Panc1 (cell line): ENCODE results near the gene INTS1. TPM values are rescaled to one million over a fixed set of nuclear protein-coding genes. Genes with fewer than 3 reads are reported as not detected.

ENCODE experiments used
- ATAC-seq: fragments of 200-7000 bp; cut with Tn5 transposase; 2 replicates; pipeline ENCODE4 v1.9.1; 2020; ENCODE audit warnings: mild to moderate bottlenecking, moderate library complexity
- BruUV-seq: library from RNA; stranded (reverse); fragments of 400-500 nt; replicated peaks from 2 replicates; lab custom pipeline; 2021; lab: Mats Ljungman, UMichigan
- CTCF ChIA-PET: fragments of 300-600 bp; sonication (Branson Sonifier 250); formaldehyde crosslinking; loops from one replicate; lab custom pipeline; 2022; ENCODE audit warnings: antibody characterized with exemption; lab: Charles Lee
- POLR2A ChIA-PET: fragments of 300-600 bp; sonication (Branson Sonifier 250); formaldehyde crosslinking; loops from one replicate; lab custom pipeline; 2022; ENCODE audit warnings: antibody characterized with exemption; lab: Charles Lee
- DNase-seq: peaks from one replicate; pipeline ENCODE4 v3.0.0-alpha.2; 2010; ENCODE audit warnings: low read depth, low spot score
- H3K27ac ChIP-seq: 2 replicates; pipeline ENCODE4 v1.5.1; 2011; ENCODE audit warnings: mild to moderate bottlenecking, low read length, inconsistent platforms
- H3K27me3 ChIP-seq: fragments of 200-500 bp; sonication (Bioruptor generic); 2 replicates; pipeline ENCODE4 v1.6.0; 2014; ENCODE audit warnings: low read length, inconsistent platforms; ENCODE audit not compliant: control insufficient read depth, insufficient read depth
- H3K36me3 ChIP-seq: fragments of 200-500 bp; sonication (Bioruptor generic); 2 replicates; pipeline ENCODE4 v1.5.1; 2014; ENCODE audit warnings: inconsistent platforms, mild to moderate bottlenecking, low read length, moderate library complexity; ENCODE audit not compliant: control insufficient read depth, insufficient read depth
- H3K4me1 ChIP-seq: 2 replicates; pipeline ENCODE4 v1.5.1; 2011; ENCODE audit warnings: inconsistent platforms, mild to moderate bottlenecking, low read length, moderate library complexity; ENCODE audit not compliant: control insufficient read depth, insufficient read depth
- H3K4me3 ChIP-seq, 2 experiments: 2 replicates each; pipeline ENCODE4 v1.5.1; 2011 to 2012; ENCODE audit warnings: low read depth in 2 of 2, low read length in 2 of 2, mild to moderate bottlenecking in 2 of 2, inconsistent platforms in 1 of 2, moderate library complexity in 1 of 2
- H3K9me3 ChIP-seq: fragments of 200-500 bp; sonication (Bioruptor generic); 2 replicates; pipeline ENCODE4 v1.5.1; 2014; ENCODE audit warnings: low read depth, mild to moderate bottlenecking, inconsistent platforms, low read length, moderate library complexity; ENCODE audit not compliant: control insufficient read depth, insufficient read depth
- CTCF ChIP-seq: fragments of 450-650 bp; IDR thresholded peaks from 2 replicates; pipeline ENCODE4 v1.5.1; 2017; ENCODE audit warnings: mild to moderate bottlenecking
- POLR2AphosphoS5 ChIP-seq: IDR thresholded peaks from 2 replicates; pipeline ENCODE4 v1.6.1; 2012; ENCODE audit warnings: mild to moderate bottlenecking, low read depth, low read length, moderate library complexity
- SIN3A ChIP-seq: IDR thresholded peaks from 2 replicates; pipeline ENCODE4 v1.6.1; 2012; ENCODE audit warnings: low read depth, mild to moderate bottlenecking, low read length, moderate library complexity, borderline replicate concordance; ENCODE audit not compliant: insufficient read depth
- TCF7L2 ChIP-seq: IDR thresholded peaks from 2 replicates; pipeline ENCODE4 v1.6.1; 2011; ENCODE audit warnings: mild to moderate bottlenecking, low read depth, low read length, inconsistent platforms
- in situ Hi-C: cut with HindIII; loops from 2 replicates; pipeline ENCODE4 v1.10.0; 2016; ENCODE audit warnings: low sequenced_read_pairs, low pct_unique_long_range_greater_than_20kb
- intact Hi-C: fragments of 100-400 bp; cut with micrococcal nuclease; formaldehyde crosslinking; loops from one replicate; pipeline ENCODE4 v1.10.0; 2022; ENCODE audit not compliant: unreplicated experiment
- total RNA-seq: library from RNA; stranded (reverse); gene quantifications from one replicate; pipeline ENCODE4 v1.2.1, GENCODE V29; 2021; ENCODE audit not compliant: unreplicated experiment
- TF ChIP-seq, protein P1 (sequence below), 2 experiments: IDR thresholded peaks; 2 replicates each; pipeline ENCODE4 v1.6.1; 2011 to 2012; ENCODE audit warnings: low read depth in 2 of 2, control low read depth in 1 of 2, low read length in 1 of 2, mild to moderate bottlenecking in 1 of 2, moderate library complexity in 1 of 2; ENCODE audit not compliant: insufficient read depth in 1 of 2

Gene INTS1
- total RNA-seq, 1 experiment from 2014 or later = 173 TPM

- ChIA-PET POLR2A (no interaction called here), CTCF (no interaction called here)
- Histone ChIP-seq H3K27me3 (no peaks in the 10 kb centered on the region), H3K9me3 (no peaks in the 10 kb centered on the region), H3K36me3 (no peaks in the 10 kb centered on the region; the same call in 1 of the 2 replicates), H3K27ac (no peak overlapping the region; the same call in 1 of the 2 replicates), H3K4me1 (peaks cover 11% of the 10 kb centered on the region), H3K4me3 (no peak overlapping the region)
- no TSS peak for BruUV-seq
- in situ Hi-C loops (no loop called here), intact Hi-C loops (no loop called here)
- TF ChIP-seq TCF7L2 = no peak
- no peak for TF ChIP-seq CTCF
- TF ChIP-seq SIN3A = no peak
- TF ChIP-seq, protein P1, sequence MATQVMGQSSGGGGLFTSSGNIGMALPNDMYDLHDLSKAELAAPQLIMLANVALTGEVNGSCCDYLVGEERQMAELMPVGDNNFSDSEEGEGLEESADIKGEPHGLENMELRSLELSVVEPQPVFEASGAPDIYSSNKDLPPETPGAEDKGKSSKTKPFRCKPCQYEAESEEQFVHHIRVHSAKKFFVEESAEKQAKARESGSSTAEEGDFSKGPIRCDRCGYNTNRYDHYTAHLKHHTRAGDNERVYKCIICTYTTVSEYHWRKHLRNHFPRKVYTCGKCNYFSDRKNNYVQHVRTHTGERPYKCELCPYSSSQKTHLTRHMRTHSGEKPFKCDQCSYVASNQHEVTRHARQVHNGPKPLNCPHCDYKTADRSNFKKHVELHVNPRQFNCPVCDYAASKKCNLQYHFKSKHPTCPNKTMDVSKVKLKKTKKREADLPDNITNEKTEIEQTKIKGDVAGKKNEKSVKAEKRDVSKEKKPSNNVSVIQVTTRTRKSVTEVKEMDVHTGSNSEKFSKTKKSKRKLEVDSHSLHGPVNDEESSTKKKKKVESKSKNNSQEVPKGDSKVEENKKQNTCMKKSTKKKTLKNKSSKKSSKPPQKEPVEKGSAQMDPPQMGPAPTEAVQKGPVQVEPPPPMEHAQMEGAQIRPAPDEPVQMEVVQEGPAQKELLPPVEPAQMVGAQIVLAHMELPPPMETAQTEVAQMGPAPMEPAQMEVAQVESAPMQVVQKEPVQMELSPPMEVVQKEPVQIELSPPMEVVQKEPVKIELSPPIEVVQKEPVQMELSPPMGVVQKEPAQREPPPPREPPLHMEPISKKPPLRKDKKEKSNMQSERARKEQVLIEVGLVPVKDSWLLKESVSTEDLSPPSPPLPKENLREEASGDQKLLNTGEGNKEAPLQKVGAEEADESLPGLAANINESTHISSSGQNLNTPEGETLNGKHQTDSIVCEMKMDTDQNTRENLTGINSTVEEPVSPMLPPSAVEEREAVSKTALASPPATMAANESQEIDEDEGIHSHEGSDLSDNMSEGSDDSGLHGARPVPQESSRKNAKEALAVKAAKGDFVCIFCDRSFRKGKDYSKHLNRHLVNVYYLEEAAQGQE (IDR thresholded peaks at IDR 0.05; ENCODE audit: insufficient read depth in 1 of 2, low read depth in 2 of 2, low read length in 1 of 2) = no peak
- no peak for TF ChIP-seq POLR2AphosphoS5
- no peak for DNase-seq
- no peak for ATAC-seq
These were observed 36.0 kb downstream of the INTS1 start for GRCh38 chr7:1468203-1468602.

GRCh38 chr7:1466524-1467271 lies 37.5 kb downstream of the INTS1 start:
- H3K27me3 ChIP-seq = no peaks in the 10 kb centered on the region
- no peaks in the 10 kb centered on the region for H3K36me3 ChIP-seq
- BruUV-seq = no TSS peak
- peak; percentile 36 for ATAC-seq
- H3K4me1 ChIP-seq = peaks cover 24% of the 10 kb centered on the region
- H3K27ac ChIP-seq = peak overlapping the region; percentile 29
- DNase-seq = no peak
- intact Hi-C loops = no loop called here
- in situ Hi-C loops = no loop called here
- H3K9me3 ChIP-seq = no peaks in the 10 kb centered on the region
- TF ChIP-seq POLR2AphosphoS5 = no peak
- no peak for TF ChIP-seq TCF7L2
- TF ChIP-seq CTCF = no peak
- TF ChIP-seq SIN3A = no peak
- TF ChIP-seq, protein P1 (IDR thresholded peaks at IDR 0.05; ENCODE audit: insufficient read depth in 1 of 2, low read depth in 2 of 2, low read length in 1 of 2) = no peak
- H3K4me3 ChIP-seq = no peak overlapping the region
- CTCF ChIA-PET = interaction anchor here (0.6 kb wide), 2 partner anchors 93 to 256 kb away, joined by 3 read pairs; no protein-coding TSS in a partner anchor
- POLR2A ChIA-PET = interaction anchor here (0.5 to 0.8 kb wide), 2 partner anchors 70 to 262 kb away, joined by 3 read pairs; no protein-coding TSS in a partner anchor
